Endothelial cell of umbilical vein (primary cell): Measurements from ENCODE around the gene RAD51B. TPM values are rescaled to one million over a fixed set of nuclear protein-coding genes. Genes with fewer than 3 reads are reported as not detected.
A peak's percentile ranks its signal among the peaks of the same experiment; 100 is the strongest.

Source experiments
- BruUV-seq: library from RNA; stranded (reverse); fragments of 400-500 nt; replicated peaks from 2 replicates; lab custom pipeline; 2021; lab: Mats Ljungman, UMichigan
- CTCF ChIA-PET: fragments of 300-600, 350-600 bp; sonication (Branson Sonifier 250); formaldehyde crosslinking; loops from one replicate; lab custom pipeline; 2021; ENCODE audit warnings: antibody characterized with exemption, inconsistent platforms; lab: Charles Lee
- POLR2A ChIA-PET: fragments of 300-600, 350-600 bp; sonication (Branson Sonifier 250); formaldehyde crosslinking; loops from one replicate; lab custom pipeline; 2021; ENCODE audit warnings: antibody characterized with exemption, inconsistent platforms; lab: Charles Lee
- DNase-seq: peaks from one replicate; pipeline ENCODE4 v3.0.0-alpha.2; 2011; ENCODE audit warnings: low read depth, low spot score
- FAIRE-seq: peaks from 2 replicates; lab custom pipeline; 2011; peaks lifted over from hg19 to GRCh38; lab: Jason Lieb, UNC
- H2AFZ ChIP-seq: 2 replicates; pipeline ENCODE4 v1.6.0; 2012; ENCODE audit warnings: low read depth, low read length, control low read depth, inconsistent platforms
- H3K27ac ChIP-seq: 2 replicates; pipeline ENCODE4 v1.5.1; 2011; ENCODE audit warnings: low read depth, mild to moderate bottlenecking, control low read depth, low read length, moderate library complexity; ENCODE audit not compliant: insufficient read depth
- H3K27me3 ChIP-seq, 2 experiments: 2 replicates each; pipeline versions ENCODE4 v1.6.0 to v1.6.1; 2011; ENCODE audit warnings: low read length in 2 of 2, mixed read lengths in 1 of 2; ENCODE audit not compliant: control insufficient read depth in 2 of 2, insufficient read depth in 2 of 2
- H3K36me3 ChIP-seq, 2 experiments: 2 replicates in 1 of 2; 3 replicates in 1 of 2; pipeline ENCODE4 v1.5.1; 2011; ENCODE audit warnings: low read length in 2 of 2, mild to moderate bottlenecking in 1 of 2, moderate library complexity in 1 of 2; ENCODE audit not compliant: control insufficient read depth in 2 of 2, insufficient read depth in 2 of 2; ENCODE audit errors: extremely low read depth in 1 of 2
- H3K4me1 ChIP-seq: 3 replicates; pipeline ENCODE4 v1.5.1; 2011; ENCODE audit warnings: mild to moderate bottlenecking, low read length; ENCODE audit not compliant: control insufficient read depth, insufficient read depth; ENCODE audit errors: extremely low read depth
- H3K4me2 ChIP-seq: 2 replicates; pipeline ENCODE4 v1.6.1; 2011; ENCODE audit warnings: low read length, control low read depth, mixed read lengths; ENCODE audit not compliant: insufficient read depth
- H3K4me3 ChIP-seq, 3 experiments: fragments of 200-600 bp in 1 of 3; sonication (generic), shearing (Covaris generic) in 1 of 3; replicated peaks in 1 of 3; 2 replicates each; pipeline ENCODE4 v1.5.1; 2011 to 2016; ENCODE audit warnings: control low read depth in 3 of 3, low read length in 3 of 3, mild to moderate bottlenecking in 2 of 3, inconsistent platforms in 1 of 3, low read depth in 1 of 3, moderate library complexity in 1 of 3; ENCODE audit not compliant: insufficient read depth in 1 of 3
- H3K79me2 ChIP-seq: 2 replicates; pipeline ENCODE4 v1.6.0; 2012; ENCODE audit warnings: low read length, inconsistent platforms; ENCODE audit not compliant: control insufficient read depth, insufficient read depth
- H3K9ac ChIP-seq: replicated peaks from 2 replicates; pipeline ENCODE3; 2011; ENCODE audit warnings: low read length, control low read depth; ENCODE audit not compliant: insufficient read depth; ENCODE audit errors: extremely low read depth
- H3K9me1 ChIP-seq: replicated peaks from 3 replicates; pipeline ENCODE4 v1.6.0; 2011; ENCODE audit warnings: mild to moderate bottlenecking, low read length; ENCODE audit not compliant: control insufficient read depth, insufficient read depth; ENCODE audit errors: extremely low read depth
- H3K9me3 ChIP-seq: replicated peaks from 2 replicates; pipeline ENCODE4 v1.5.1; 2012; ENCODE audit warnings: low read length, inconsistent platforms; ENCODE audit not compliant: control insufficient read depth, insufficient read depth
- H4K20me1 ChIP-seq: replicated peaks from 2 replicates; pipeline ENCODE3; 2011; ENCODE audit warnings: mild to moderate bottlenecking, low read length; ENCODE audit not compliant: control insufficient read depth, insufficient read depth; ENCODE audit errors: extremely low read depth
- EZH2 ChIP-seq: IDR thresholded peaks from 2 replicates; pipeline ENCODE4 v1.6.1; 2012; ENCODE audit warnings: borderline replicate concordance, low read depth, mild to moderate bottlenecking, moderate library complexity, low read length, inconsistent platforms; ENCODE audit not compliant: severe bottlenecking
- FOS ChIP-seq: IDR thresholded peaks from 2 replicates; pipeline ENCODE4 v1.6.1; 2011; ENCODE audit warnings: mild to moderate bottlenecking, low read length, moderate library complexity, borderline replicate concordance; ENCODE audit not compliant: insufficient read depth
- GATA2 ChIP-seq: IDR thresholded peaks from 2 replicates; pipeline ENCODE4 v1.7.0; 2011; ENCODE audit warnings: low read depth, mild to moderate bottlenecking, moderate library complexity, mixed read lengths, low read length; ENCODE audit not compliant: insufficient read length, insufficient read depth
- JUN ChIP-seq: IDR thresholded peaks from 2 replicates; pipeline ENCODE4 v1.6.1; 2011; ENCODE audit warnings: borderline replicate concordance, low read depth; ENCODE audit not compliant: insufficient read length, insufficient read depth
- MYC ChIP-seq: IDR thresholded peaks from one replicate; pipeline ENCODE4 v1.6.1; 2011; ENCODE audit warnings: mild to moderate bottlenecking, low read depth, low read length
- POLR2A ChIP-seq: IDR thresholded peaks from 2 replicates; pipeline ENCODE4 v1.6.1; 2012; ENCODE audit warnings: low read depth, mild to moderate bottlenecking, control low read depth, low read length
- POLR2AphosphoS5 ChIP-seq: IDR thresholded peaks from 2 replicates; pipeline ENCODE4 v1.6.1; 2012; ENCODE audit warnings: low read depth, mild to moderate bottlenecking, control low read depth, low read length, moderate library complexity; ENCODE audit not compliant: insufficient read depth
- dilution Hi-C: fragments of 300-500 bp; cut with MboI; formaldehyde crosslinking; loops from one replicate; pipeline ENCODE4 v1.15.0; 2019; ENCODE audit warnings: low sequenced_read_pairs; ENCODE audit not compliant: extremely low pct_ligation_motif_present
- intact Hi-C: fragments of 100-400 bp; cut with micrococcal nuclease; formaldehyde crosslinking; loops from one replicate; pipeline ENCODE4 v1.10.0; 2022
- polyA plus RNA-seq, 4 experiments: library from polyadenylated mRNA; depleted of rRNA in 3 of 4; stranded (reverse) in 3 of 4; unstranded in 1 of 4; fragments of >200 nt; gene quantifications; 2 replicates each; pipeline versions ENCODE4 v1.2.1 to v1.2.3, GENCODE V29; 2011 to 2012; ENCODE audit warnings: missing spikeins in 1 of 4
- total RNA-seq: library from RNA; stranded (reverse); gene quantifications from 2 replicates; pipeline ENCODE4 v1.2.3, GENCODE V29; 2021
- TF ChIP-seq, protein P1 (sequence below), 2 donors: IDR thresholded peaks; 1 replicate in 1 of 2; 2 replicates in 1 of 2; pipeline ENCODE4 v1.5.1; 2011; ENCODE audit warnings: low read length in 2 of 2, mild to moderate bottlenecking in 2 of 2, moderate library complexity in 2 of 2, control low read depth in 1 of 2, inconsistent platforms in 1 of 2, low read depth in 1 of 2; ENCODE audit not compliant: insufficient read depth in 1 of 2; ENCODE audit errors: extremely low read depth in 1 of 2
- TF ChIP-seq, protein P2 (sequence below): IDR thresholded peaks from 2 replicates; pipeline ENCODE4 v1.6.1; 2011; ENCODE audit not compliant: insufficient read depth, insufficient read length

RAD51B gene
- total and polyA plus RNA-seq, 2 donors (not counting 3 experiments of a cell fraction or from before 2014, with no cell fraction given) = 3.9 to 19.0 TPM

DNA sequence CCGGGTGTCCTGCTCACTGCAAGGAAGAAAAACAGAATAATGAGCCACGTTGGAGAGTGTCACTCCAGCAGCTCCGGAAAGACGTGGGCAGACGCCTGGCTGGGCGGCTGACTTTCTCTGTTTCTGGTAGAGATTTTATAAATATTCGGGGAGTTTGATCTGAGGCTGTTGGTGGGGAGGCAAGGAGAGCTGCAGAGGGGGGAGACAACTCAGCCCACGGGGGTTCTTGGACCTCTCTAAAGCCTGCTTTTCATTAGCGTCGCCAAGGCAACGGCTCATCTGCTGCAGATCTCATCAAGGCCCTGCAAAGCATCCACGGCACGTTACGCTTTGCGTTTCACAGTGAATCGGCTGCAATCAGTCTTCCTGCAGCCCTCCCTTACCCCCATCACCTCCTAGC, 766.1 kb downstream of the RAD51B start:
- no peak for DNase-seq
- Histone ChIP-seq H3K9ac (no peak overlapping the region), H3K27ac (no peak overlapping the region), H2AFZ (no peak overlapping the region), H3K9me1 (no peaks in the 10 kb centered on the region), H4K20me1 (no peaks in the 10 kb centered on the region), H3K9me3 (no peaks in the 10 kb centered on the region), H3K4me2 (no peak overlapping the region), H3K4me1 (peaks cover 6% of the 10 kb centered on the region), H3K27me3 (no peaks in the 10 kb centered on the region), H3K36me3 (no peaks in the 10 kb centered on the region), H3K4me3 (no peak overlapping the region), H3K79me2 (no peaks in the 10 kb centered on the region)
- intact Hi-C loops (no loop called here), dilution Hi-C loops (no loop called here)
- FAIRE-seq = peak; percentile 44
- no TSS peak for BruUV-seq
- POLR2A ChIA-PET = no interaction called here
- TF ChIP-seq, protein P1, sequence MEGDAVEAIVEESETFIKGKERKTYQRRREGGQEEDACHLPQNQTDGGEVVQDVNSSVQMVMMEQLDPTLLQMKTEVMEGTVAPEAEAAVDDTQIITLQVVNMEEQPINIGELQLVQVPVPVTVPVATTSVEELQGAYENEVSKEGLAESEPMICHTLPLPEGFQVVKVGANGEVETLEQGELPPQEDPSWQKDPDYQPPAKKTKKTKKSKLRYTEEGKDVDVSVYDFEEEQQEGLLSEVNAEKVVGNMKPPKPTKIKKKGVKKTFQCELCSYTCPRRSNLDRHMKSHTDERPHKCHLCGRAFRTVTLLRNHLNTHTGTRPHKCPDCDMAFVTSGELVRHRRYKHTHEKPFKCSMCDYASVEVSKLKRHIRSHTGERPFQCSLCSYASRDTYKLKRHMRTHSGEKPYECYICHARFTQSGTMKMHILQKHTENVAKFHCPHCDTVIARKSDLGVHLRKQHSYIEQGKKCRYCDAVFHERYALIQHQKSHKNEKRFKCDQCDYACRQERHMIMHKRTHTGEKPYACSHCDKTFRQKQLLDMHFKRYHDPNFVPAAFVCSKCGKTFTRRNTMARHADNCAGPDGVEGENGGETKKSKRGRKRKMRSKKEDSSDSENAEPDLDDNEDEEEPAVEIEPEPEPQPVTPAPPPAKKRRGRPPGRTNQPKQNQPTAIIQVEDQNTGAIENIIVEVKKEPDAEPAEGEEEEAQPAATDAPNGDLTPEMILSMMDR (IDR thresholded peaks at IDR 0.05; ENCODE audit: extremely low read depth in 1 of 2, insufficient read depth in 1 of 2, low read depth in 1 of 2, low read length in 2 of 2) = no peak
- TF ChIP-seq MYC (no peak), POLR2A (no peak), EZH2 (no peak), FOS (no peak), GATA2 (no peak), POLR2AphosphoS5 (no peak), JUN (no peak)
- TF ChIP-seq, protein P2, sequence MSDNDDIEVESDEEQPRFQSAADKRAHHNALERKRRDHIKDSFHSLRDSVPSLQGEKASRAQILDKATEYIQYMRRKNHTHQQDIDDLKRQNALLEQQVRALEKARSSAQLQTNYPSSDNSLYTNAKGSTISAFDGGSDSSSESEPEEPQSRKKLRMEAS = no peak
- CTCF ChIA-PET = interaction anchor here (1.3 kb wide), 1 partner anchor 17 kb away, joined by 4 read pairs; no protein-coding TSS in a partner anchor
